ENCODE data around the gene C1orf122. TPM values are rescaled to one million over a fixed set of nuclear protein-coding genes. Genes with fewer than 3 reads are reported as not detected.

The C1orf122 gene
- total RNA-seq, 1 experiment from 2014 or later = 72.5 TPM

- DNase-seq = peak; percentile 65
- TF ChIP-seq CTCF (conservative IDR thresholded peaks at IDR 0.05; ENCODE audit: low read depth, low read length) (no peak; the same call in 1 of the 2 replicates), EZH2phosphoT487 (IDR thresholded peaks at IDR 0.05; ENCODE audit: borderline replicate concordance, low read length) (no peak), EZH2 (IDR thresholded peaks at IDR 0.05; ENCODE audit: low read length, unreplicated experiment) (no peak)
- H3K4me3 ChIP-seq (ENCODE audit: low read length) = peak overlapping the region; percentile 81
- intact Hi-C loops (cut with micrococcal nuclease) = loop anchor here (1.0 kb wide), 1 partner anchor 118 kb away; a partner anchor contains a TSS
- H3K9me3 ChIP-seq (ENCODE audit: low read length) = no peaks in the 10 kb centered on the region
- TSS peak; percentile 64 for BruUV-seq (replicated peaks)
- peak overlapping the region; percentile 80 for H3K9ac ChIP-seq (ENCODE audit: low read length)
- peaks cover 27% of the 10 kb centered on the region for H4K20me1 ChIP-seq (ENCODE audit: low read length)
- peak overlapping the region; percentile 51 for H2AFZ ChIP-seq (ENCODE audit: low read length)
- H3K9me2 ChIP-seq (replicated peaks; ENCODE audit: low read length) = no peaks in the 10 kb centered on the region
- POLR2A ChIA-PET (ENCODE audit: unreplicated experiment) = interaction anchor here (0.6 to 0.9 kb wide), 5 partner anchors 29 to 774 kb away, joined by 3 to 24 read pairs (median 4); partner anchors contain the start of gene MTF1
- no peak overlapping the region for H3K27ac ChIP-seq (ENCODE audit: low read length)
- CTCF ChIA-PET = interaction anchor here (0.6 to 1.5 kb wide), 2 partner anchors 51 to 1466 kb away, joined by 3 to 27 read pairs; partner anchors contain the start of gene MTF1
- H3F3A ChIP-seq (ENCODE audit: low read length, unreplicated experiment) = no peaks in the 10 kb centered on the region
- H3K4me2 ChIP-seq (ENCODE audit: low read length) = peak overlapping the region; percentile 92
- ATAC-seq = peak; percentile 73
- H3K36me3 ChIP-seq (ENCODE audit: low read depth, low read length) = peaks cover 33% of the 10 kb centered on the region
- H3K4me1 ChIP-seq (ENCODE audit: insufficient read depth, low read length) = peaks cover 27% of the 10 kb centered on the region
- no peaks in the 10 kb centered on the region for H3K27me3 ChIP-seq (ENCODE audit: low read length)
- H3K79me2 ChIP-seq (ENCODE audit: low read length) = peaks cover 49% of the 10 kb centered on the region
Measured at GRCh38 chr1:37808369-37809319, 1.1 kb downstream of the C1orf122 start.

GRCh38 chr1:37809942-37810341 is 2.4 kb downstream of the C1orf122 start:
- H3K36me3 ChIP-seq (ENCODE audit: low read depth, low read length) = peaks cover 21% of the 10 kb centered on the region

GRCh38 chr1:37811027-37811655 is 3.6 kb downstream of the C1orf122 start:
- ChIA-PET POLR2A (ENCODE audit: unreplicated experiment) (no interaction called here), CTCF (no interaction called here)
- Histone ChIP-seq H3K9ac (ENCODE audit: low read length) (no peak overlapping the region), H3F3A (ENCODE audit: low read length, unreplicated experiment) (no peaks in the 10 kb centered on the region), H3K36me3 (ENCODE audit: low read depth, low read length) (peaks cover 10% of the 10 kb centered on the region; the same call in 1 of the 2 replicates), H2AFZ (ENCODE audit: low read length) (no peak overlapping the region), H3K79me2 (ENCODE audit: low read length) (peaks cover 28% of the 10 kb centered on the region), H3K4me2 (ENCODE audit: low read length) (peak overlapping the region; percentile 34), H3K27me3 (ENCODE audit: low read length) (no peaks in the 10 kb centered on the region), H4K20me1 (ENCODE audit: low read length) (peaks cover 9% of the 10 kb centered on the region), H3K9me2 (replicated peaks; ENCODE audit: low read length) (no peaks in the 10 kb centered on the region), H3K9me3 (ENCODE audit: low read length) (no peaks in the 10 kb centered on the region), H3K4me1 (ENCODE audit: insufficient read depth, low read length) (peaks cover 27% of the 10 kb centered on the region), H3K4me3 (ENCODE audit: low read length) (no peak overlapping the region), H3K27ac (ENCODE audit: low read length) (peak overlapping the region; percentile 47)
- BruUV-seq (replicated peaks) = no TSS peak
- peak; percentile 8; the same call in 1 of the 2 replicates for ATAC-seq
- peak; percentile 83 for DNase-seq
- peak; percentile 89 for TF ChIP-seq CTCF (conservative IDR thresholded peaks at IDR 0.05; ENCODE audit: low read depth, low read length)
- no peak for TF ChIP-seq EZH2phosphoT487 (IDR thresholded peaks at IDR 0.05; ENCODE audit: borderline replicate concordance, low read length)
- intact Hi-C loops (cut with micrococcal nuclease) = loop anchor here (1.0 kb wide), 1 partner anchor 48 kb away; the partner anchor contains the start of gene MTF1

More at GRCh38 chr1:37809942-37810341, 2.4 kb downstream of the C1orf122 start:
- Histone ChIP-seq H3K9me3 (ENCODE audit: low read length) (no peaks in the 10 kb centered on the region), H4K20me1 (ENCODE audit: low read length) (peaks cover 16% of the 10 kb centered on the region), H3K9ac (ENCODE audit: low read length) (no peak overlapping the region), H3K79me2 (ENCODE audit: low read length) (peaks cover 38% of the 10 kb centered on the region), H3K4me1 (ENCODE audit: insufficient read depth, low read length) (peaks cover 27% of the 10 kb centered on the region), H3K27ac (ENCODE audit: low read length) (0 out of 2 replicates have a peak overlapping the region, but pooled peaks have one; percentile 47), H2AFZ (ENCODE audit: low read length) (no peak overlapping the region), H3K27me3 (ENCODE audit: low read length) (no peaks in the 10 kb centered on the region), H3K4me2 (ENCODE audit: low read length) (peak overlapping the region; percentile 92; the same call in 1 of the 2 replicates), H3F3A (ENCODE audit: low read length, unreplicated experiment) (no peaks in the 10 kb centered on the region), H3K4me3 (ENCODE audit: low read length) (no peak overlapping the region), H3K9me2 (replicated peaks; ENCODE audit: low read length) (no peaks in the 10 kb centered on the region)
- no peak for ATAC-seq
- ChIA-PET POLR2A (ENCODE audit: unreplicated experiment) (no interaction called here), CTCF (no interaction called here)
- no peak for DNase-seq
- BruUV-seq (replicated peaks) = no TSS peak
- intact Hi-C loops (cut with micrococcal nuclease) = loop anchor here (1.0 kb wide), 1 partner anchor 52 kb away; no protein-coding TSS in a partner anchor
- TF ChIP-seq EZH2phosphoT487 (IDR thresholded peaks at IDR 0.05; ENCODE audit: borderline replicate concordance, low read length) = no peak

Data from PC-3 (cell line).